ENCODE data around the gene TIMM17A. TPM values are rescaled to one million over a fixed set of nuclear protein-coding genes. Genes with fewer than 3 reads are reported as not detected.
"Not testable (repeated sequence)": the region's sequence is repeated elsewhere in the genome, so short reads cannot be mapped to it uniquely, and the experiment has no call there.

Gene TIMM17A
- total and polyA plus RNA-seq, 9 donors, result 31.3 to 44.9 (median 36.3) TPM

DNA sequence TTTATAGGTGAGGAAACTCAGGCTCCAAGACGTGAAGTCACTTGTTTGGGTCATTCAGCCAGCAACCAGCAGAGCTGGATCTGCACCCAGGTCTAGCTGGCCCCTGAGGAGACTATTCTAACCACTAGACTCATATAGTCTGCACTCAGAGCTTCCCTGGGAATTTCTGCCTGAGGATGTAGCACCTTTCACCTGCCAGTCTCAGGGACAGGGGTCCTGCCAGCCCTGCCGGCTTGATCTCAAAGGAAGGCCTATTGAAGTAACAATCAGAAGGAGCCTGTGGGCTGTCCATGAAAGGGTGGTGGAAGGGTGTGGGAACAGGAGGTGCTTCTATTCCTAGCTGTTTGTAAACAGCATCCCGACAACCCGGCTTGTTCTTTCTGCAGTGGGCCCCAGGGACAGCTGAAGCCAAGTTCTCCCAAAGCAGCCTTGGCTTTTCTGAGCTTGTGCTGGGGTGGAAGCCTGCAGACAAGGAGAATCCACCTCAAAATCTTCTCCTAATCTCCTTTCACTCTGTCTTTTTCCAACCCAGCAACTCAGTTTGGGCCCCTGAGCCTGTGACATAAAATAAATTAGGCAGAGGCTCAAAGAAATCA is 16.8 kb upstream of the TIMM17A start:
- H3K36me3 ChIP-seq (ENCODE audit: control insufficient read depth, insufficient read depth, low read length), result no peaks in the 10 kb centered on the region
- H3K4me3 ChIP-seq (ENCODE audit: low read length), result no peak overlapping the region
- peak; percentile 49 for DNase-seq
- H3K27me3 ChIP-seq (ENCODE audit: control insufficient read depth, insufficient read depth, low read length), result peaks cover 3% of the 10 kb centered on the region
- H3K4me1 ChIP-seq (ENCODE audit: control insufficient read depth, insufficient read depth, low read length), result peaks cover 28% of the 10 kb centered on the region
- WGBS (ENCODE audit: insufficient coverage), result 58% methylated on average over 1 of the region's 4 CpGs
- peak overlapping the region; percentile 87 for H3K27ac ChIP-seq (ENCODE audit: low read length)
- no peaks in the 10 kb centered on the region for H3K9me3 ChIP-seq (replicated peaks; ENCODE audit: control insufficient read depth, low read depth, low read length)

DNA sequence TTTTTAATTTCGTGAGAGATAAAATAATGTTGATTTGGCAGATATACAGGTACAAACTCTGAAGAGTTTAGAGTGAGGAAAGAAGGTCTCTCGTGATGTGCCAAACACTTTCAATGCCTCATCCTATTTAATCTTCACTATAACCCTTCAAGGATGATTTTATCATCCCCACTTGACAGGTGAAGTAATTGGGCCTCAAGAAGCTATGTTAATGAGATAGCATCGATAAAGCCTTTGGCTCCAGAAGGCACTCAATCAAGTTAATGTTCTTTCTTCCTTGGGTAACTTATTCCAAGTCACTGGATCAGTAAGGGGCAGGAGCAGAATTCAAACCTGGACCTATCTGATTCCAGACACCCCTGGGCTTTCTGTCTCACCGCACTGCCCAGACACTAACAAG is 16.2 kb upstream of the TIMM17A start:
- H3K9me3 ChIP-seq (replicated peaks; ENCODE audit: control insufficient read depth, low read depth, low read length), result no peaks in the 10 kb centered on the region
- H3K4me1 ChIP-seq (ENCODE audit: control insufficient read depth, insufficient read depth, low read length), result peaks cover 30% of the 10 kb centered on the region
- H3K4me3 ChIP-seq (ENCODE audit: low read length), result no peak overlapping the region
- WGBS (ENCODE audit: insufficient coverage), result no CpG with 5 or more reads among the region's 4 CpGs
- DNase-seq, result no peak
- no peaks in the 10 kb centered on the region for H3K36me3 ChIP-seq (ENCODE audit: control insufficient read depth, insufficient read depth, low read length)
- peaks cover 3% of the 10 kb centered on the region for H3K27me3 ChIP-seq (ENCODE audit: control insufficient read depth, insufficient read depth, low read length)
- peak overlapping the region; percentile 87 for H3K27ac ChIP-seq (ENCODE audit: low read length)

DNA sequence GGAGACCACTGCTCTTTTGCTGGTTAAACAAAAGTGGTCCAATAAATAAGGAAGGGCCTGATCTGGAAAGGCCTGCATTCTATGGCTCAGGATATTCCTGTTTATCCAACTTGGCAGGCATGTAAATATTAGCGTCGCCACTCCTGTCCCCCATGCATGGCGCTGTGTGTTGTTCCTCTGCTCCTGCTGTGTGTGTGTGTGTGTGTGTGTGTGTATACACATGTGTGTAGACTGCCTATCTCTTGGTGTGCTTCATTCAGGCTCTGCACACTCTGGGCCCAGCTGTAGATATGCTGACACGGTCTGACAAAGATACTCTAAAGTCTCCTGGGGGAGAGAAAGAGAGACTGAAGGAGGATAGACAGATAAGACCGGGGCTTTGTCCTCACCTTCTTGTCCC is 15.7 kb upstream of the TIMM17A start:
- peaks cover 30% of the 10 kb centered on the region for H3K4me1 ChIP-seq (ENCODE audit: control insufficient read depth, insufficient read depth, low read length)
- H3K27me3 ChIP-seq (ENCODE audit: control insufficient read depth, insufficient read depth, low read length), result peaks cover 3% of the 10 kb centered on the region
- H3K27ac ChIP-seq (ENCODE audit: low read length), result peak overlapping the region; percentile 87
- H3K9me3 ChIP-seq (replicated peaks; ENCODE audit: control insufficient read depth, low read depth, low read length), result no peaks in the 10 kb centered on the region
- H3K4me3 ChIP-seq (ENCODE audit: low read length), result no peak overlapping the region
- H3K36me3 ChIP-seq (ENCODE audit: control insufficient read depth, insufficient read depth, low read length), result no peaks in the 10 kb centered on the region
- 55% methylated on average over 2 of the region's 5 CpGs for WGBS (ENCODE audit: insufficient coverage)
- no peak for DNase-seq

DNA sequence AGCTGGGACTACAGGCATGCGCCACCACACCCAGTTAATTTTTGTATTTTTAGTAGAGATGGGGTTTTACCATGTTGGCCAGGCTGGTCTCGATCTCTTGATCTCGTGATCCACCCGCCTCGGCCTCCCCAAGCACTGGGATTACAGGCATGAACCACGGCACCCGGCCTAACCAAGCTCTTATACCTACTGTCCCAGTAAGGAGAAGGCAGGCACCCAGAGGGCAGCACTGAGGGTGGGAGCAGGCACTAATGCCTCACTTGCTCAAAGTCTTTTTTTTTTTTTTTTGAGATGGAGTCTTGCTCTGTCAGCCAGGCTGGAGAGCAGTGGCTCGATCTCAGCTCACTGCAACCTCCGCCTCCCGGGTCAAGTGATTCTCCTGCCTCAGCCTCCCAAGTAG is 15.0 kb upstream of the TIMM17A start:
- not testable (repeated sequence) for H3K27me3 ChIP-seq (ENCODE audit: control insufficient read depth, insufficient read depth, low read length); DNase-seq; H3K36me3 ChIP-seq (ENCODE audit: control insufficient read depth, insufficient read depth, low read length); H3K4me3 ChIP-seq (ENCODE audit: low read length); H3K9me3 ChIP-seq (replicated peaks; ENCODE audit: control insufficient read depth, low read depth, low read length); H3K27ac ChIP-seq (ENCODE audit: low read length)
- peaks cover 30% of the 10 kb centered on the region for H3K4me1 ChIP-seq (ENCODE audit: control insufficient read depth, insufficient read depth, low read length)
- WGBS (ENCODE audit: insufficient coverage), result 92% methylated on average over 9 of the region's 10 CpGs

DNA sequence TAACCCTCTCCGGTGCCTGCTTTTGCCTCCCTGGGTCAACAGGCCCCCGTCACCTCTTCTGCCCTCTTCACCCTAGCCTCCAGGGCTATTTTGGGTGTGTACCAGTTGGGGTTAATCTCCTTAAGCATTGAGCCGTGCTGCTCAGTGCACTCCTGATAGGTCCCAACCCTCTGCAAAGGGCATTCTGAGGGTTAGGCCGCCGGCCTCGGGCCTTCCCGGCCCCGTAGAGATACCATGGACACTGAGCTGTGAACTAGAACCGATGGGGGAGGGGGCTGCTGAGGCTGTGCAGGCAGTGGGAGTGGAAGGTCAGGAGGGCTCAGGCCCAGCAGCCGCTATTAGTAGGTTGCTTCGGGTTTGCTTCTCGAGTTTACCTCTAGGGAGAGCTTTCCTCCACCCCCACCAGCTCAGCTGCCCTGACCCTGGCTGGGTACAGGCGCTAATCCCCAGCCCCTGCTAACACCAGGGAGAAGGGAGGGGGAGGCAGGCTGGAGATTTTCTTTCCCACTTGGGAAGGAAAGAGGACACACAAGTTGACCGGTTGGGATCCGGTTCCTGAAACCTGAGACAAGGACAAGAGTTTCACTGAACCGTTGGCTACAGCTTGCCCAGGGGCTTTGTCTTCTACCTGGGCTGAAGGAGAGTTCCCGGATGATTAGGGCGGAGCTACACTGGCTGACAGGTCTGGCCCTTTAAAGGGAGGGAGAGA is 13.7 kb upstream of the TIMM17A start:
- H3K4me3 ChIP-seq (ENCODE audit: low read length), result no peak overlapping the region
- H3K27ac ChIP-seq (ENCODE audit: low read length), result peak overlapping the region; percentile 45
- peaks cover 12% of the 10 kb centered on the region for H3K27me3 ChIP-seq (ENCODE audit: control insufficient read depth, insufficient read depth, low read length)
- H3K4me1 ChIP-seq (ENCODE audit: control insufficient read depth, insufficient read depth, low read length), result peaks cover 37% of the 10 kb centered on the region
- no peaks in the 10 kb centered on the region for H3K9me3 ChIP-seq (replicated peaks; ENCODE audit: control insufficient read depth, low read depth, low read length)
- no peaks in the 10 kb centered on the region for H3K36me3 ChIP-seq (ENCODE audit: control insufficient read depth, insufficient read depth, low read length)
- DNase-seq, result peak; percentile 54
- WGBS (ENCODE audit: insufficient coverage), result 24% methylated on average over 9 of the region's 18 CpGs

DNA sequence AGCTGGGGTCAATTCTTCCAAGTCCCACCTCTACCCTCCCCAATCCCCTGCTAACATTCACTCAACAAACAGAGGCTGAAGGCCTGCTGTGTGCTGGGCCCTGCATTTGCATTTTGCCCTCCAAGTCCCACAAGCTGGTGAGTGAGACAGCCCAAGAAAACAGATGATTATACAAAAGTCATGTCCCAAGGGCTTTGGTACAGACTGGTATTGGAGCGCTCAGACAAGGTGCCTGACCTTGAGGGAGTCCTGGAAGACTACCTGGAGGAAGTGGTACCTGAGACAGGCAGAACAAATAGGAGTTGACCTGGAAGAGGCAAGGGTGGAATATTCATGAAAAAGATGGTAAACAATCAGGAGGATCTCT is 13.2 kb upstream of the TIMM17A start:
- Histone ChIP-seq H3K36me3 (ENCODE audit: control insufficient read depth, insufficient read depth, low read length) (no peaks in the 10 kb centered on the region), H3K4me3 (ENCODE audit: low read length) (no peak overlapping the region), H3K27me3 (ENCODE audit: control insufficient read depth, insufficient read depth, low read length) (peaks cover 17% of the 10 kb centered on the region), H3K27ac (ENCODE audit: low read length) (peak overlapping the region; percentile 45), H3K9me3 (replicated peaks; ENCODE audit: control insufficient read depth, low read depth, low read length) (no peaks in the 10 kb centered on the region), H3K4me1 (ENCODE audit: control insufficient read depth, insufficient read depth, low read length) (peaks cover 41% of the 10 kb centered on the region)
- no peak for DNase-seq
- 75% methylated on average over 1 of the region's 1 CpG for WGBS (ENCODE audit: insufficient coverage)

DNA sequence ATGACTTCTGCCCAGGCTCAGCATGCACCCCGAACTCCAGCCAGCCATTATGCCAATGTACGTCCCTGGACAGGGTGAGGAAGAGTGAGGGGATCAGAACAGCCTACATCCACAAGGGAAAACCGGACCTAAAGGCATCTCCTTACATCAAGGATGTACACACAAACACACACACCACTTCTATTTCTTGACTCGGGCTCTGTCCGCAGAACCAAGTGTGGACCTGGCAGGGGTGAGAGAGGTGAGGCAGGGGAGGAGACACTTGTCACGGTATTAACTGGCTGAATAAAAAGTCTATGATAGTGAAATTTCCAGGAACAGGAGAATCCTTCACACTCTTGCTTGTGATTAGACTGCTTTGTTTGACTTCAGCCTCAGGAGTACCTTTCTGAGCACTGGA is 11.3 kb upstream of the TIMM17A start:
- Histone ChIP-seq H3K27ac (ENCODE audit: low read length) (no peak overlapping the region), H3K4me3 (ENCODE audit: low read length) (no peak overlapping the region), H3K4me1 (ENCODE audit: control insufficient read depth, insufficient read depth, low read length) (peaks cover 43% of the 10 kb centered on the region), H3K36me3 (ENCODE audit: control insufficient read depth, insufficient read depth, low read length) (no peaks in the 10 kb centered on the region), H3K9me3 (replicated peaks; ENCODE audit: control insufficient read depth, low read depth, low read length) (no peaks in the 10 kb centered on the region), H3K27me3 (ENCODE audit: control insufficient read depth, insufficient read depth, low read length) (peaks cover 21% of the 10 kb centered on the region)
- WGBS (ENCODE audit: insufficient coverage), result 86% methylated on average over 1 of the region's 6 CpGs
- DNase-seq, result no peak

DNA sequence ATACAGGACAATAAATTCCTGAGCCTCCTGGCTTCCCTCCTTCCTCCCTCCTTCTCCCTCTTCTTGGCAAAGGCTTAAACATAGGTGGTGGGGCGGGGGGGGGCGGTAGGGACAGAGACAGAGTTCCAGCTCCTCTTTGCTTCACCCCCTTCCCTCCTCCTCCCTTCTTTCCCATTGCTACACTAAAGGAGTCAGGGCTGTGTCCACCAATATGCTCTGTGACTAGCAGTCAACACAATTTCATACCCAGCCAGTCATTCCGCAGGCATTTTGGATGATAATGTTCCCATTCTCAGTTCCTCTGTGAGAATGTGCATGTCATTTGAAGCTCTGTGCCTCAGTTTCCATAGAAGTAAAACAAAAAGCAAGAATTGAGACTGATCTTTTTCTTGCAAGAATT is 10.7 kb upstream of the TIMM17A start:
- DNase-seq, result no peak
- Histone ChIP-seq H3K36me3 (ENCODE audit: control insufficient read depth, insufficient read depth, low read length) (no peaks in the 10 kb centered on the region), H3K27me3 (ENCODE audit: control insufficient read depth, insufficient read depth, low read length) (peaks cover 21% of the 10 kb centered on the region), H3K4me3 (ENCODE audit: low read length) (peak overlapping the region; percentile 30), H3K9me3 (replicated peaks; ENCODE audit: control insufficient read depth, low read depth, low read length) (no peaks in the 10 kb centered on the region), H3K27ac (ENCODE audit: low read length) (no peak overlapping the region), H3K4me1 (ENCODE audit: control insufficient read depth, insufficient read depth, low read length) (peaks cover 39% of the 10 kb centered on the region)
- WGBS (ENCODE audit: insufficient coverage), result no CpG with 5 or more reads among the region's 3 CpGs

DNA sequence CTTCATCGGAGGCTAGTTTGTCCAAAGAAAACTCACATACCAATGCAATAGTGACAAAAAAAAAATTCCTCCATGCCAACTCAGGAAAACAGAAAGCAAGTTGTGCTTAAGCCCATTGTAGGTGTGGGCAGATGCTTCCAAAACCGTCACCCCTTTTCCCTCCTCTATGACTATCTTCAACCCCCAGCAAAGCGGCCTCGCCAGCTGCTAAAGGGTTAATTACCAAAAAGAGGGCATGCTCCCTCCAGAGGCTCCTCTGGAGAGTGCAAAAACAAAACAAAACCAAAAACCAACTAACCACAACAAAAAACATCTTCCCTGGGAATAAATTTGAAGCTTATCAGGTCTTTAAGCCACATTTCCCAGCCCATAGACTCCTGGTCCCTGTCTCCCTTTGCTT is 10.1 kb upstream of the TIMM17A start:
- no peaks in the 10 kb centered on the region for H3K9me3 ChIP-seq (replicated peaks; ENCODE audit: control insufficient read depth, low read depth, low read length)
- peak overlapping the region; percentile 30 for H3K4me3 ChIP-seq (ENCODE audit: low read length)
- no peak for DNase-seq
- no peak overlapping the region for H3K27ac ChIP-seq (ENCODE audit: low read length)
- H3K27me3 ChIP-seq (ENCODE audit: control insufficient read depth, insufficient read depth, low read length), result peaks cover 21% of the 10 kb centered on the region
- WGBS (ENCODE audit: insufficient coverage), result no CpG with 5 or more reads among the region's 4 CpGs
- H3K36me3 ChIP-seq (ENCODE audit: control insufficient read depth, insufficient read depth, low read length), result no peaks in the 10 kb centered on the region
- peaks cover 36% of the 10 kb centered on the region for H3K4me1 ChIP-seq (ENCODE audit: control insufficient read depth, insufficient read depth, low read length)

DNA sequence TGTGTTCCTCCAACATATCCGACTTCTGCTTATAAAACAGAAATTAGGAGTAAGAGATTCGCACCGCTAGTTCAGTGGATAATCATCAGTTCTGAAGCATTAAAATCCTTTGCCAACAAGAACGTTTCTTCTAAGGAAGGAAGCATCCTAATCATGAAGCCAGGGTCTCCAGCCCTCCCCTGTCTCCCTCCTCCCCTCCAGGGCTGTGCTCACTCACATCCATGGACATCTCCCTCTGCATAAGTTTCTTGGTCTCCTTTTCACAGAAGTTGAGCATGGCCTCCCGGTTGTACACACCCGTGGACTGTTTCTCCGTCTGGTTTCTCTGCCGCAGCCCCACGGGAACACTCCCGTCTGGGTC is 9.5 kb upstream of the TIMM17A start:
- H3K36me3 ChIP-seq (ENCODE audit: control insufficient read depth, insufficient read depth, low read length), result no peaks in the 10 kb centered on the region
- H3K27ac ChIP-seq (ENCODE audit: low read length), result no peak overlapping the region
- H3K27me3 ChIP-seq (ENCODE audit: control insufficient read depth, insufficient read depth, low read length), result peaks cover 21% of the 10 kb centered on the region
- H3K9me3 ChIP-seq (replicated peaks; ENCODE audit: control insufficient read depth, low read depth, low read length), result no peaks in the 10 kb centered on the region
- DNase-seq, result no peak
- 25% methylated on average over 7 of the region's 10 CpGs for WGBS (ENCODE audit: insufficient coverage)
- H3K4me1 ChIP-seq (ENCODE audit: control insufficient read depth, insufficient read depth, low read length), result peaks cover 34% of the 10 kb centered on the region
- peak overlapping the region; percentile 30 for H3K4me3 ChIP-seq (ENCODE audit: low read length)
